A673 (cell line): ENCODE results near the gene SUMF1.

Experiments used
- CTCF ChIP-seq: fragments of 300-800, 200-600 bp; sonication (generic); conservative IDR thresholded peaks from 2 replicates; pipeline ENCODE4 v1.5.1; 2017; ENCODE audit warnings: low read depth, mild to moderate bottlenecking, antibody characterized with exemption, low read length, moderate library complexity, mixed read lengths
- EZH2 ChIP-seq: fragments of 200-600 bp; sonication (generic); IDR thresholded peaks from 2 replicates; pipeline ENCODE4 v1.6.1; 2017; ENCODE audit warnings: borderline replicate concordance, low read depth, mild to moderate bottlenecking, mixed read lengths, antibody characterized with exemption, low read length; ENCODE audit not compliant: poor library complexity, severe bottlenecking

- TF ChIP-seq CTCF (no peak), EZH2 (no peak)
Measured at GRCh38 chr3:4509983-4510755, 43.1 kb upstream of the SUMF1 start.
